ENCODE results near the gene DYNLRB1.

DYNLRB1 gene

DNA sequence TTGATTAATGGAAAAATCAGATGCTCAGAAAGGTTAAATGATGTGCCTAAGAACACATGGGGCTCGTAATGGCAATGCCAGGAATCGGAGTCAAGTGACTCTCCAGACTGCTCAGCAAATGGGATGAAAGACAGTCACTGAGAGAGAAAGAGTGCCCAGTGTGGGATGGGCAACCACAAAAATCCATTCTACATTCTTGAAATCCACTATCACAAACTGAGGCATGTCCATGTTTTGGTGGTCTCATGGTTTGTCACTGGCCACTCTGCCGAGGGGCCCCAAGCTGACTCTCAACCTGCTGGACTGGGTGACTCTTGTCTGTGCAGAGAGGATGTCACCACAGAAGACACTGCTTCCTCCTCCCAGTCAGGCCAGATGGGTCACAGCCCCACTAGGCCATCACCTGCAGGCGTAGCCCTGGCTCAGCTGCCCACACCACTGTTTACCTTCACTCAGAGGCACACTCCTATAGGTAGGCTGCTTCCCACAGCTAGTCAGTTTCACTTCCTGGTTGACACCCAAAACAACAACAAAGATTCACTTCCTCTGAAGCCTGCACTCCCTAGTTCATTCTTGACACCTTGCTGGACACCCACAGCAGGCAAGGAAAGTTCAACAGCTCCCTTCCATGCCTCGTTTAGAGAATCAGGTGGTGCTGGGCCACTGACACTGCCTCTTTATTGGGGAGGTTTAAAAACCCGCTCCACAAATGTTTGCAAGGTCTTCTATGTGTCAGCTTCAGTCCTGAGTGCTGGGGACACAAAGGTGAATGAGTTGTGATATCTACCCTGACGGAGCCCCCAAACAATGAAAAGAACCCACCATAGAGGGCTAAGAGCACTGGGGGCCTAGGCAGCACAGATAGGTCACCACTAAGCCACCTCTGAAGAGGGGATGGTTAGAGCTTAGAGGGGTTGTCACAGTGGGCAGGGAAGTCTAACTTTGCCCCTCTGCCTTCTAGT is 64.0 kb downstream of the DYNLRB1 start:
- DNase-seq: no peak

DNA sequence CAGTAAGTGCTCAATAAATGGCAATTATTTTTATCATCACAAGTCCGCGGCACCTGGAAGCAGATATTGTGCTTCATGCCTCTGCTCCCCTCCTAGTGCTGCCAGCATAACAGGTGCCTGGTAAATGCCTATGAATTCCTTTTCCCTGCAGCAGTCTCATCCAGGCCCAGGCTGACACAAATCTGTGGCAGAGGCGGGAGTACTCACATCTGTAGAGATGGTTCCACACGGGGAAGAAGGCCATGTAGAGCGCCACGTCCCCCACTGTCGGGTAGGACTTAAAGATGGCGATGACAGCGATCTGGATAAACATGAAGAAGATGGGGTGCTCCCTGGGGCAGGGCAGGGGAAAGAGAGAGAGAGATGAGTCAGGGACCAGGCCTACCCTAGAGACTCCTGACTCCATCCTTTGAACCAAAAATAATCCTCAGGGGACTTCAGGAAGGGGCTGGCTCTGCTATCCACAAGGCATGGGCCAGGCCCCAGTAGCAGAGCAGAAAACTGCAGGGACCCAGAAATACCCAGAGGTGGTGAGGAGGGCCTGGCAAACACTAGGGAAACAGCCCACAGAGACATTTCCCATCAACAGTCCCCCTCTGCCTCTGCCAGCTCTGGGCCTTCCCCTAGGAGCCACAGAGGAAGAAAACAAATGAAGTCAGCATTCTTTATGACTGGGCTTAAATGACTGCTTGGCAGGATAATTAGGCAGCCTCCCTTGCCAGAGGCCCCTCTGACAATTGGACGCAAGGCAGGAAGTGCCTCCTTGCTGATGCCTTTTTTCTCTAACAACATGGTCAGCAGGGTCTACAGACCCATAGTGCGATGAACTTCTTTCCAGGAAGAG is 65.3 kb downstream of the DYNLRB1 start:
- no peak for DNase-seq

DNA sequence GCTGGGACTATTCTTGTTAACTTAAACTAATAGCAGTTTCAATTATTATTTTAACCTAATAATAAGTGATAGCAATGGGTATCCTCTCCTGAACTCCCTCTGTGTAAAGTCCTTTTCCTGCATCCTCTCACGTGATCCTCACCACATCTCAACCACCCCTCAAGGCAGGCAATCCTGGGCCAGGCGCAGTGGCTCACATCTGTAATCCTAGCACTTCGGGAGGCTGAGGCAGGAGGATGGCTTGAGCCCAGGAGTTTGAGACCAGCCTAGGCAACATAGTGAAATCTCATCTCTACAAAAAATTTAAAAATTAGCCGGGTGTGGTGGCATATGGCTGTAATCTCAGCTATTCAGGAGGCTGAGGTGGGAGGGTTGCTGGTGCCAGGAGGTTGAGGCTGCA is 66.0 kb downstream of the DYNLRB1 start:
- no peak for DNase-seq

DNA sequence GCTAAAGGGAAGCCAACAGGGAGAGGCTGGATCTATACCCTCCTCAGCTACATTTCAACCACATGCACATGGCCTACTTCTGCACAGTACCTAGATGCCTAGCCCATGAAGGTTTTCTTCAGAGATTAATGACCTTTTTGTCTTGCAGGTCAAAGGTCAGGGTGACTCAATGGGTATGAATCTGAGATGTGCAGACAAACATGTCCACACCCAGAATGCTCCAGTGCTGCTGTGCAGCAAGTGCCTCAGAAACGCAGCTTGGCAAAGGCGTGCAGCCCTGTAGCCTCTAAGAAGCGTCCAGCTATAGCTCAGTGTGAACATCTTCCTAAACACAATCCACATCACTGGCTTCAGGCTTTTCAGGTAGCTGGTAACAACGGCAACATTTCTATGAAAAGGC is 66.7 kb downstream of the DYNLRB1 start:
- DNase-seq: no peak

DNA sequence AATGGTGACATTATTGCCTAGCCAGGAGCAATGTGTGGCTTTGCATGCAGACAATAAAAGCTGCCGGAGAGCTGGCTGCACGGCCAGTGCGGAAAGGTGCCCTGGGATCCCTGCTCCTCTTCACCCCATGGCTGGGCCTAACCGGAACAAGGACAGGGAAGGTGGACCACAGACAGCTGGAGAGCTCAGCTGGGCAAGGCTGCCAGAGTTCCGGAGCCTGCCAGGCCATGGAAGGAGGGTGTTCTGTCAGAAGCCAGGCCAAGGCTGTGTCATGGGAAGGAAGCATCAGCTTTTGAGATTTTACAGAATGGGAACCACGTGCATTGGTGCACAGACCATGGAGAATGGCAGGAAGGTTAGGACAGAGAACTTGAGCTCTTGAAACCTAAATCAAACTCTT is 67.3 kb downstream of the DYNLRB1 start:
- DNase-seq: no peak

DNA sequence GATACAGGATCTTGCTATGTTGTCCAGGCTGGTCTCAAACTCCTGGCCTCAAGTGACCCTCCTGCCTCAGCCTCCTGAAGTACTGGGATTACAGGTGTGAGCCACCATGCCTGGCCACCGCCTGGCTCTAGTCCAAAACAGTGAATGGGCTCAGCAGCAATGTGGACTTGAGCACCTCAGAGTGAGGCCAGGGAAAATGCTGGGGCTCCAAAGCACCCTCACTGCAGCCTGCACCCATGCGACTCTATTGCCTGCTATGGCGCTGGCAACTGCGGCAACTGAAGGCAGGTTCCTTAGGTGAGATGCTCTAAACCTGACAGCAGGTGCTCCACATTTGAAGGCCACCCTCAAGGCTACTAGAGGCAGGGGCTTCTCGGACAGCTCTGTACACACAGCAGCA is 68.8 kb downstream of the DYNLRB1 start:
- no peak for DNase-seq

DNA sequence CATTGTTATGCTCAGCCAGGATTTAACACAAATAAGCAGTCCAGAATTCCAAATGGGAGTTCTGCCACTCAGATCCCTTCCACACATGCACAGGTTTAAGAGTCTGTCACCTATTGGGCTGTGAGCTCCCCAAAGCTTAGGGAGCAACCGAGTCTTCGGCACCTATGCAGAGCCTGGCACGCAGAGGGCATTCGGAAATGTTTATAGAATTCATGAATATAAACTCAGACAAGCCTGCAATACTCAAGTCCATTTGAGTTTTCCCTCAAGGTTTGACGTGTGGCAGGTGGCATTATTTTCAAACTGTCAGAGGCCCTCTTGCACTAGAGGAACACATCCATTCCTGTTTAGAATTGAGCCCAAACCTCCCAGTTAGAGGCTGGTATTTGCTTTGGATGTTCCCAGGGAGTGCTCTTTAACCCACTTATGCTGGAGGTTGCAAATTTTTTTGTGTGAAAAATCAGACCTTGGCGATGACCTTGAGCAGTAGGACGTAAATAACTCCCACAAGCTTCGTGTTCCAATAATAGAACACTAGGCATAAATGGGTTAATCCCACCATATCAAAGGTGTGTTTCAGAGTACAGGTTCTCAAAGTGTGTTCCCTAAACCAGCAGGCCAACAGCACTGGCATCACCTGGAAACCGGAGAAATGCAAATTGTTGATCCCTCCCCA is 70.4 kb downstream of the DYNLRB1 start:
- no peak for DNase-seq

Data from KG1 (cell line).